GM23338 (cell line): Measurements from ENCODE around the gene EEA1. TPM values are rescaled to one million over a fixed set of nuclear protein-coding genes. Genes with fewer than 3 reads are reported as not detected.
"Not testable (repeated sequence)": the region's sequence is repeated elsewhere in the genome, so short reads cannot be mapped to it uniquely, and the experiment has no call there.

Experiments used
- ATAC-seq: fragments of 200-7000 bp; cut with Tn5 transposase; 3 replicates; pipeline ENCODE4 v1.9.1; 2020
- DNase-seq: peaks from one replicate; pipeline ENCODE4 v3.0.0-alpha.2; 2015; ENCODE audit warnings: low spot score
- H2AFZ ChIP-seq: fragments of 200-600 bp; sonication (generic); 2 replicates; pipeline ENCODE4 v1.8.0; 2016; ENCODE audit warnings: antibody characterized with exemption, mild to moderate bottlenecking, moderate library complexity
- H3F3A ChIP-seq: fragments of 200-600 bp; sonication (generic); replicated peaks from 2 replicates; pipeline ENCODE4 v1.8.0; 2017; ENCODE audit warnings: antibody characterized with exemption, mixed run types, low read depth
- H3K27ac ChIP-seq: fragments of 200-600 bp; sonication (generic); 2 replicates; pipeline ENCODE4 v1.6.1; 2016; ENCODE audit warnings: low read depth
- H3K27me3 ChIP-seq: fragments of 200-600 bp; sonication (generic); 2 replicates; pipeline ENCODE4 v1.8.0; 2016; ENCODE audit warnings: mild to moderate bottlenecking, mixed run types, moderate library complexity; ENCODE audit not compliant: insufficient read depth
- H3K36me3 ChIP-seq: fragments of 200-600 bp; sonication (generic); 2 replicates; pipeline ENCODE4 v1.8.0; 2016; ENCODE audit warnings: mild to moderate bottlenecking; ENCODE audit not compliant: insufficient read depth
- H3K4me1 ChIP-seq: fragments of 200-600 bp; sonication (generic); 2 replicates; pipeline ENCODE4 v1.8.0; 2016; ENCODE audit warnings: mild to moderate bottlenecking, moderate library complexity; ENCODE audit not compliant: insufficient read depth
- H3K4me2 ChIP-seq: fragments of 200-600 bp; sonication (generic); 2 replicates; pipeline ENCODE4 v1.7.1; 2017; ENCODE audit warnings: mixed run types
- H3K4me3 ChIP-seq: fragments of 200-600 bp; sonication (generic); 2 replicates; pipeline ENCODE4 v1.6.1; 2016; ENCODE audit warnings: mixed run types
- H3K79me2 ChIP-seq: fragments of 200-600 bp; sonication (generic); replicated peaks from 2 replicates; pipeline ENCODE4 v1.8.0; 2017; ENCODE audit warnings: mild to moderate bottlenecking; ENCODE audit not compliant: insufficient read depth
- H3K9me2 ChIP-seq: fragments of 200-600 bp; sonication (generic); 2 replicates; pipeline ENCODE4 v1.8.0; 2017; ENCODE audit not compliant: insufficient read depth
- H4K20me1 ChIP-seq: fragments of 200-600 bp; sonication (generic); replicated peaks from 2 replicates; pipeline ENCODE4 v1.8.0; 2017; ENCODE audit warnings: mild to moderate bottlenecking; ENCODE audit not compliant: insufficient read depth
- H3K27ac Mint-ChIP-seq: 2 replicates; pipeline ENCODE4 v1.8.0; 2020; ENCODE audit warnings: inconsistent platforms, mild to moderate bottlenecking, moderate library complexity, mixed read lengths
- H3K27me3 Mint-ChIP-seq: 3 replicates; pipeline ENCODE4 v1.8.0; 2022; ENCODE audit warnings: low read depth, mild to moderate bottlenecking, moderate library complexity, mixed read lengths, inconsistent platforms; ENCODE audit not compliant: insufficient read depth, poor library complexity
- H3K36me3 Mint-ChIP-seq: 3 replicates; pipeline ENCODE4 v1.8.0; 2021; ENCODE audit warnings: low read depth, mild to moderate bottlenecking, inconsistent platforms, moderate library complexity, mixed read lengths
- H3K4me1 Mint-ChIP-seq: 3 replicates; pipeline ENCODE4 v1.8.0; 2020; ENCODE audit warnings: mild to moderate bottlenecking, inconsistent platforms, mixed read lengths
- H3K4me3 Mint-ChIP-seq: 3 replicates; pipeline ENCODE4 v1.8.0; 2021; ENCODE audit warnings: moderate library complexity, mild to moderate bottlenecking, inconsistent platforms, mixed read lengths
- H3K9me3 Mint-ChIP-seq: 3 replicates; pipeline ENCODE4 v1.8.0; 2020; ENCODE audit warnings: moderate library complexity, mild to moderate bottlenecking, inconsistent platforms, mixed read lengths
- CREB1 ChIP-seq: fragments of 250-450 bp; sonication (Bioruptor Pico); IDR thresholded peaks from 2 replicates; pipeline ENCODE4 v1.5.0; 2020; ENCODE audit warnings: low read depth, mild to moderate bottlenecking, moderate library complexity
- EZH2 ChIP-seq: fragments of 200-600 bp; sonication (generic); IDR thresholded peaks from one replicate; pipeline ENCODE4 v1.8.0; 2017; ENCODE audit warnings: antibody characterized with exemption, mild to moderate bottlenecking, low read depth; ENCODE audit not compliant: unreplicated experiment
- EZH2phosphoT487 ChIP-seq: fragments of 200-600 bp; sonication (generic); IDR thresholded peaks from one replicate; pipeline ENCODE4 v1.8.1; 2018; ENCODE audit warnings: antibody characterized with exemption; ENCODE audit not compliant: unreplicated experiment
- NANOG ChIP-seq: IDR thresholded peaks from 2 replicates; pipeline ENCODE4 v1.6.1; 2016; ENCODE audit warnings: antibody characterized with exemption, borderline replicate concordance
- POLR2AphosphoS5 ChIP-seq: IDR thresholded peaks from 2 replicates; pipeline ENCODE4 v1.6.1; 2016; ENCODE audit warnings: antibody characterized with exemption, low read depth
- STAT1 ChIP-seq: IDR thresholded peaks from one replicate; pipeline ENCODE4 v1.6.1; 2016; ENCODE audit warnings: antibody characterized with exemption; ENCODE audit not compliant: unreplicated experiment
- ZNF331 ChIP-seq: fragments of 250-450 bp; sonication (Bioruptor Pico); IDR thresholded peaks from 2 replicates; pipeline ENCODE4 v1.5.0; 2020; ENCODE audit warnings: low read depth, mild to moderate bottlenecking, moderate library complexity
- polyA plus RNA-seq: library from polyadenylated mRNA; unstranded; fragments of >200 nt; fragmentation: Nextera tagmentation; extraction: Ambion mirVana; gene quantifications from 2 replicates; pipeline ENCODE4 v1.2.1, GENCODE V29; 2016
- total RNA-seq: library from RNA; depleted of rRNA; stranded (reverse); fragments of >200 nt; shearing (Covaris generic); gene quantifications from 2 replicates; pipeline ENCODE4 v1.2.3, GENCODE V29; 2014
- TF ChIP-seq, protein P1 (sequence below): fragments of 250-450 bp; sonication (Bioruptor Pico); IDR thresholded peaks from 2 replicates; pipeline ENCODE4 v1.5.0; 2020; ENCODE audit warnings: mild to moderate bottlenecking, moderate library complexity

EEA1 gene
- total and polyA plus RNA-seq, 2 experiments from 2014 or later = 10.0 to 41.1 TPM

DNA sequence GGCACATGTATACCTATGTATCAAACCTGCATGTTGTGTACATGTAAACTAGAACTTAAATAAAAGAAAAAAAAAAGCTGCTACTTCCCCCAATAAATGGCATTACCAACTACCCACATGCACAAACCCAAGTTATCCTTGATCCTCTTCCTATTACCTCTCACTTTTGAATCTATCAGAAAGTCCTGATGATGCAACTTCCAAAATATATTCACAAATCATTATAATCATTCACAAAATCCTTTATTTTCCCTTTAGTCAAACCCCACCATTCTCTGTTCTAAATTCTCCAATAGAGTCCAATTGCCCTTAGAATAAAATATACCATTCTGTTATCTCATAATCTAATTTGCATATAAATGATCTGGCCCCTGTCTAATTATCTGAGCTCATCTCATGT is 134.3 kb downstream of the EEA1 start:
- H3K4me2 ChIP-seq = no peak overlapping the region
- ATAC-seq (no peak), DNase-seq (no peak)
- no peaks in the 10 kb centered on the region for H3K4me1 ChIP-seq
- no peaks in the 10 kb centered on the region for H3K27me3 ChIP-seq
- no peaks in the 10 kb centered on the region for H3K27me3 Mint-ChIP-seq
- H3F3A ChIP-seq = no peaks in the 10 kb centered on the region
- peaks cover 5% of the 10 kb centered on the region; the same call in 1 of the 3 replicates for H3K9me3 Mint-ChIP-seq
- H3K36me3 ChIP-seq = peaks cover 7% of the 10 kb centered on the region; the same call in 1 of the 2 replicates
- no peak overlapping the region for H2AFZ ChIP-seq
- no peak overlapping the region for H3K27ac ChIP-seq
- H3K4me3 Mint-ChIP-seq = no peak overlapping the region
- H3K9me2 ChIP-seq = no peaks in the 10 kb centered on the region
- H3K79me2 ChIP-seq = no peaks in the 10 kb centered on the region
- no peak overlapping the region for H3K27ac Mint-ChIP-seq
- H3K4me3 ChIP-seq = no peak overlapping the region
- H3K4me1 Mint-ChIP-seq = no peaks in the 10 kb centered on the region
- H4K20me1 ChIP-seq = no peaks in the 10 kb centered on the region
- TF ChIP-seq STAT1 = no peak
- peaks cover 35% of the 10 kb centered on the region; the same call in 2 of the 3 replicates for H3K36me3 Mint-ChIP-seq

DNA sequence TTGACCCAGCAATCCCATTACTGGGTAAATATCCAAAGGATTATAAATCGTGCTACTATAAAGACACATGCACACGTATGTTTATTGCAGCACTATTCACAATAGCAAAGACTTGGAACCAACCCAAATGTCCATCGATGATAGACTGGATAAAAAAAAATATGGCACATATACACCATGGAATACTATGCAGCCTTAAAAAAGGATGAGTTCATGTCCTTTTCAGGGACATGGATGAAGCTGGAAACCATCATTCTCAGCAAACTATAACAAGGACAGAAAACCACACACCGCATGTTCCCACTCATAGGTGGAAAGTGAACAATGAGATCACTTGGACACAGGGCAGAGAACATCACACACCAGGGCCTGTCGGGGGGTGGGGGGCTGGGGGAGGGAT is 134.7 kb downstream of the EEA1 start:
- not testable (repeated sequence) for H3K27ac ChIP-seq, H3K27ac Mint-ChIP-seq, H3K4me3 ChIP-seq, DNase-seq, H3K9me3 Mint-ChIP-seq, H3K27me3 Mint-ChIP-seq, H3K9me2 ChIP-seq, ATAC-seq, H2AFZ ChIP-seq, H3F3A ChIP-seq, H3K4me3 Mint-ChIP-seq, H3K36me3 ChIP-seq, H3K4me1 ChIP-seq, H3K4me2 ChIP-seq, H3K27me3 ChIP-seq, H4K20me1 ChIP-seq, H3K4me1 Mint-ChIP-seq, H3K79me2 ChIP-seq
- peaks cover 38% of the 10 kb centered on the region; the same call in 2 of the 3 replicates for H3K36me3 Mint-ChIP-seq

DNA sequence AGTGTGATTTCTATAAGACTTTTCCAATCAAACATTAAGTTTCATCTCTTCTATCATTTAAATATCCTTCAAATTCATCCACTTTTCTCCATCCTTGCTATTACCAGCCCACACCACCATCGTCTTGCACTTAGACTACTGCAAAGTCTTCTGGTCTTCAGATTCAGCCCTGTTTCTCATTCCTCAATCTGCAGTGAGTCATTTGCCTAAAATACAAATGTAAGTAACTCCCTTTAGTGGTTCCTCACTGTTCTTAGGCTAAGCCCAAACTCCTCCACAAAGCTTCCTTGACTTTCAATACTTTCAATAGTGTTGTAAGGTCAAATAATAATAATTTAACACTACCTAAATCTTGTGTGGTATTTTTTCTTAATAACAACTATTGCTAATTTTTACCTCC is 143.1 kb downstream of the EEA1 start:
- Mint-ChIP-seq H3K27me3 (no peaks in the 10 kb centered on the region), H3K4me1 (peaks cover 4% of the 10 kb centered on the region; the same call in 1 of the 3 replicates), H3K4me3 (no peak overlapping the region), H3K27ac (no peak overlapping the region), H3K9me3 (peaks cover 2% of the 10 kb centered on the region; the same call in 1 of the 3 replicates), H3K36me3 (peaks cover 21% of the 10 kb centered on the region; the same call in 2 of the 3 replicates)
- no peaks in the 10 kb centered on the region for H3K36me3 ChIP-seq
- ATAC-seq (no peak), DNase-seq (no peak)
- no peak overlapping the region for H3K4me2 ChIP-seq
- H3F3A ChIP-seq = no peaks in the 10 kb centered on the region
- H3K9me2 ChIP-seq = no peaks in the 10 kb centered on the region
- no peak overlapping the region for H2AFZ ChIP-seq
- H3K27me3 ChIP-seq = no peaks in the 10 kb centered on the region
- H3K27ac ChIP-seq = no peak overlapping the region
- no peaks in the 10 kb centered on the region for H3K79me2 ChIP-seq
- H4K20me1 ChIP-seq = no peaks in the 10 kb centered on the region
- no peak overlapping the region for H3K4me3 ChIP-seq
- H3K4me1 ChIP-seq = no peaks in the 10 kb centered on the region
- no peak for TF ChIP-seq NANOG
- no peak for TF ChIP-seq ZNF331 (CRISPR knock-in tag)
- TF ChIP-seq POLR2AphosphoS5 = no peak
- TF ChIP-seq CREB1 = no peak
- no peak for TF ChIP-seq EZH2phosphoT487
- no peak for TF ChIP-seq EZH2
- TF ChIP-seq, protein P1, sequence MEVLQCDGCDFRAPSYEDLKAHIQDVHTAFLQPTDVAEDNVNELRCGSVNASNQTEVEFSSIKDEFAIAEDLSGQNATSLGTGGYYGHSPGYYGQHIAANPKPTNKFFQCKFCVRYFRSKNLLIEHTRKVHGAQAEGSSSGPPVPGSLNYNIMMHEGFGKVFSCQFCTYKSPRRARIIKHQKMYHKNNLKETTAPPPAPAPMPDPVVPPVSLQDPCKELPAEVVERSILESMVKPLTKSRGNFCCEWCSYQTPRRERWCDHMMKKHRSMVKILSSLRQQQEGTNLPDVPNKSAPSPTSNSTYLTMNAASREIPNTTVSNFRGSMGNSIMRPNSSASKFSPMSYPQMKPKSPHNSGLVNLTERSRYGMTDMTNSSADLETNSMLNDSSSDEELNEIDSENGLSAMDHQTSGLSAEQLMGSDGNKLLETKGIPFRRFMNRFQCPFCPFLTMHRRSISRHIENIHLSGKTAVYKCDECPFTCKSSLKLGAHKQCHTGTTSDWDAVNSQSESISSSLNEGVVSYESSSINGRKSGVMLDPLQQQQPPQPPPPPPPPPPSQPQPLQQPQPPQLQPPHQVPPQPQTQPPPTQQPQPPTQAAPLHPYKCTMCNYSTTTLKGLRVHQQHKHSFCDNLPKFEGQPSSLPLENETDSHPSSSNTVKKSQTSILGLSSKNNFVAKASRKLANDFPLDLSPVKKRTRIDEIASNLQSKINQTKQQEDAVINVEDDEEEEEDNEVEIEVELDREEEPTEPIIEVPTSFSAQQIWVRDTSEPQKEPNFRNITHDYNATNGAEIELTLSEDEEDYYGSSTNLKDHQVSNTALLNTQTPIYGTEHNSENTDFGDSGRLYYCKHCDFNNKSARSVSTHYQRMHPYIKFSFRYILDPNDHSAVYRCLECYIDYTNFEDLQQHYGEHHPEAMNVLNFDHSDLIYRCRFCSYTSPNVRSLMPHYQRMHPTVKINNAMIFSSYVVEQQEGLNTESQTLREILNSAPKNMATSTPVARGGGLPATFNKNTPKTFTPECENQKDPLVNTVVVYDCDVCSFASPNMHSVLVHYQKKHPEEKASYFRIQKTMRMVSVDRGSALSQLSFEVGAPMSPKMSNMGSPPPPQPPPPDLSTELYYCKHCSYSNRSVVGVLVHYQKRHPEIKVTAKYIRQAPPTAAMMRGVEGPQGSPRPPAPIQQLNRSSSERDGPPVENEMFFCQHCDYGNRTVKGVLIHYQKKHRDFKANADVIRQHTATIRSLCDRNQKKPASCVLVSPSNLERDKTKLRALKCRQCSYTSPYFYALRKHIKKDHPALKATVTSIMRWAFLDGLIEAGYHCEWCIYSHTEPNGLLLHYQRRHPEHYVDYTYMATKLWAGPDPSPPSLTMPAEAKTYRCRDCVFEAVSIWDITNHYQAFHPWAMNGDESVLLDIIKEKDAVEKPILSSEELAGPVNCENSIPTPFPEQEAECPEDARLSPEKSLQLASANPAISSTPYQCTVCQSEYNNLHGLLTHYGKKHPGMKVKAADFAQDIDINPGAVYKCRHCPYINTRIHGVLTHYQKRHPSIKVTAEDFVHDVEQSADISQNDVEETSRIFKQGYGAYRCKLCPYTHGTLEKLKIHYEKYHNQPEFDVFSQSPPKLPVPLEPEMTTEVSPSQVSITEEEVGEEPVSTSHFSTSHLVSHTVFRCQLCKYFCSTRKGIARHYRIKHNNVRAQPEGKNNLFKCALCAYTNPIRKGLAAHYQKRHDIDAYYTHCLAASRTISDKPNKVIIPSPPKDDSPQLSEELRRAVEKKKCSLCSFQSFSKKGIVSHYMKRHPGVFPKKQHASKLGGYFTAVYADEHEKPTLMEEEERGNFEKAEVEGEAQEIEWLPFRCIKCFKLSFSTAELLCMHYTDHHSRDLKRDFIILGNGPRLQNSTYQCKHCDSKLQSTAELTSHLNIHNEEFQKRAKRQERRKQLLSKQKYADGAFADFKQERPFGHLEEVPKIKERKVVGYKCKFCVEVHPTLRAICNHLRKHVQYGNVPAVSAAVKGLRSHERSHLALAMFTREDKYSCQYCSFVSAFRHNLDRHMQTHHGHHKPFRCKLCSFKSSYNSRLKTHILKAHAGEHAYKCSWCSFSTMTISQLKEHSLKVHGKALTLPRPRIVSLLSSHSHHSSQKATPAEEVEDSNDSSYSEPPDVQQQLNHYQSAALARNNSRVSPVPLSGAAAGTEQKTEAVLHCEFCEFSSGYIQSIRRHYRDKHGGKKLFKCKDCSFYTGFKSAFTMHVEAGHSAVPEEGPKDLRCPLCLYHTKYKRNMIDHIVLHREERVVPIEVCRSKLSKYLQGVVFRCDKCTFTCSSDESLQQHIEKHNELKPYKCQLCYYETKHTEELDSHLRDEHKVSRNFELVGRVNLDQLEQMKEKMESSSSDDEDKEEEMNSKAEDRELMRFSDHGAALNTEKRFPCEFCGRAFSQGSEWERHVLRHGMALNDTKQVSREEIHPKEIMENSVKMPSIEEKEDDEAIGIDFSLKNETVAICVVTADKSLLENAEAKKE = no peak
